HL-60/S4 (cell line): Measurements from ENCODE around the gene LRRC56.

Experiments
- in situ Hi-C: fragments of 300-500 bp; cut with MboI; formaldehyde crosslinking; loops from 2 replicates; pipeline ENCODE4 v1.14.3; 2022; ENCODE audit warnings: low sequenced_read_pairs

Gene LRRC56

DNA sequence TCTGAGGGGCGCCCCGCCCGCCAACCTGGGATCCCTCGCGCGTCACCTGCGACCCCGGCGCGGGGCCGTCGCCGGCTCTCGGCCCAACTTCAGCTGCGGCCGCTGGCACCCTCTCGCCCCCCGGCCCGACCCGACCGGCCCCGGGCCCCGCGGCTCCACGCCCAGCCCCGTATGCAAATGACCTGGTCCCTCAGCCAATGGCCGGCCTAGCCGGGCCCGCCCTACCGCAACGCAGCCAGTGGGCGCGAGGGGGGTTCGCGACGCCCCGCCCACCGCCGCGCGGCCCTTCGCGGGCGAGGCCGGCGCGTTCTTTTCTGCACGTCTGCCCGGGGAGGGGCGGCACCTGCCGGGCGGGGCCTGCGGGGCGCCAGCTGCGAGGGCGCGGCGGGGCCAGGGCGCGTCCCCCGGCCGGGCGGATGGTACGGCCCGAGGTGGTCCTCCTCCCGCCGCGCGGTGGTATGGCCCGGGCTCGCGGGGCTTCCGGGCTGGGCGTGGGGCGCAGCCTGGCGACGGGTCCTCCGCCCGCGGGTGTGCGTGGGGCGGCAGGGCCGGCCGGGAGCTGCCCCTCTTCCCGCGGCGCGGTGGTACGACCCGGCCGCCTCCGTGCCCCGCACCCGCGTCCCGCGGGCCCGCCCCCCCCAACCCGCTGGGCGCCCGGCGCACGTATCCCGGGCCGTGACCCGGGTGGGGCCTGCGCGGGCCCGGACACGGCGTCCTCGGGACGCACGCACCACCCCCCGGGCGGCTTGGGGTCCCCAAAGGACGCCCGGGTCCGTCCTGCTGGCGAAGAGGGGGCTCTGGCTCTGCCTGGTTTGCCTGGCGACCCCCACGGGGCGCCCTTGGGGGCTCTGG is 31.2 kb downstream of the LRRC56 start:
- in situ Hi-C loops: loop anchor here (25.0 kb wide), 1 partner anchor 144 kb away; the partner anchor contains the start of gene EPS8L2

- in situ Hi-C loops: loop anchor here (25.0 kb wide), 1 partner anchor 143 kb away; the partner anchor contains the start of gene EPS8L2
Observed at GRCh38 chr11:569158-569885, 32.0 kb downstream of the LRRC56 start.

DNA sequence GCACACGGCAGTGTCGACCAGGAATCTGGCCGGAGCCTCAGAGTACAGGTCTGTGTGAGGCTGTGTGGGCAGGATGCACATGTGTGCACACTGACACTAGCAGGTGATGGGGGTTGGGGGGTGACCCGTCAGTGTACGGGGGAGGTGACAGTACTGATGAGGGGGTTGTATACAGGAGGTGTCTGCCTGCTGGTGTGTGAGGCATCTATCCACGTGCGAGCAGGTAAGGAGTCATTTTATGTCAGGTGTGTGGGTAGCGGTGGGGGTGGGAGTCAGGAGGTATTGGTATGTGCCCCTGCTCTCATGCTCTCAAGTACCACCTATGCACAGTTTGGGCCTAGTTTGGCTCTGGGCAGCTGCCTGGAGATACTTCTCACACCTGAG is 34.5 kb downstream of the LRRC56 start:
- in situ Hi-C loops: loop anchor here (25.0 kb wide), 1 partner anchor 141 kb away; the partner anchor contains the start of gene EPS8L2

GRCh38 chr11:573146-573759 is 35.9 kb downstream of the LRRC56 start:
- in situ Hi-C loops: loop anchor here (25.0 kb wide), 1 partner anchor 139 kb away; the partner anchor contains the start of gene EPS8L2

DNA sequence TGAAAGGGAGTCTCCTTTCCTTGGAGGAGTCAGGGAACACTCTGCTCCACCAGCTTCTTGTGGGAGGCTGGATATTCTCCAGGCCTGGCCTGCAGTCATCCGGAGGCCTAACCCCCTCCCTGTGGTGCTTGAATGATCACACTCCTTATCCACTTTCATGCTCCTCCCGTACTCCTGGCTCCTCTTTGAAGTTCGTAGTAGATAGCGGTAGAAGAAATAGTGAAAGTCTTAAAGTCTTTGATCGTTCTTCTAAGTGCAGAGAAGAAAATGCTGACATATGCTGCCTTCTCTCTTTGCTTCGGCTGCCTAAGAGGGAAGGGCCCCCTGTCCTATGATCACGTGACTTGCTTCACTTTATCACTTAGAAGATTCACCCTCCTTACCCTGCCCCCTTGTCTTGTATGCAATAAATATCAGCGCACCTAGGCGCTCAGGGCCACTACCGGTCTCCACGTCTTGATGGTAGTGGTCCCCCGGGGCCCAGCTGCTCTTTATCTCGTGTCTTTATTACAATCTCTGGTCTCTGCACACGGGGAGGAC is 36.8 kb downstream of the LRRC56 start:
- in situ Hi-C loops: loop anchor here (25.0 kb wide), 1 partner anchor 138 kb away; the partner anchor contains the start of gene EPS8L2

- in situ Hi-C loops: loop anchor here (25.0 kb wide), 1 partner anchor 138 kb away; the partner anchor contains the start of gene EPS8L2
Observed at GRCh38 chr11:574632-575312, 37.4 kb downstream of the LRRC56 start.

GRCh38 chr11:575313-575995 is 38.1 kb downstream of the LRRC56 start:
- in situ Hi-C loops: no loop called here

DNA sequence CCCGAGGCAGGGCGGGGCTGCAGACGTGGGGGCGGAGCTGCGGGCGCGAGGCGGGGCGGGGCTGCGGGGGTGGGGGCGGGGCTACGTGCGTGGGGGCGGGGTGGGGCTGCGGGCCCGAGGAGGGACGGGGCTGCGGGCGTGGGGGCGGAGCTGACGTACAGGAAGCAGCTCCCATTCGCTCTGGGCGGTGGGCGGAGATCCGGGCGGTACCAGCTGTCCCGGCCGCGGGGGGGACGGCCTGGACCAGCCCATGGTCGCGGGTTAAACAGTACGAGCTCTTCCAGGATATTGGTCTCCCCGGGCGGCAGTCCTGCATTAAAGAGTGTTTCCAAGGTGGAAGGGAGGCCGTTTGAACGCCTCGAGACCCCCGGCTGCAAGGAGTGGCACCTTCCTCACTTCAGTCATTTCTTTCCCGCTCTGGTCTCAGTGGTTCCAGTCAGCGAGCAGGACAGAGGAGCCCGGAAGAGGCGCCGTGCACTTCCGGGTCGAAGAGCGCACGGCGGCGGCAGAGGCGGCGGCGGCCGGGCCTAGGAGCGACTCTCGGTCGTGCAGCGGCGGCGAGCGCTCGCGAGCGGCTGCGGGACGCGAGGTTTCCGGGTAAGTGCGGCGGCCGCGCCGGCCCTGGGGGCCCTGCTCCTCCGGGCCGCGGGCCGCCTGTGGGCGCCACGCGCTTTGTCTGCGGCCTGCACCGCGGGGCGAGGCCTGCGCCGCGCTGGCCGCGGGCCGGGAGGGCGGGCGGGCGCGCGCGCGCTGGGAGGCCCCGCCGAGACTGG is 38.9 kb downstream of the LRRC56 start, which contains the start of gene PHRF1:
Gene PHRF1, plus strand, starts transcription at position 475 of the 773 bp plus-strand sequence. CDS start 5,043 bp downstream, outside the sequence.
- in situ Hi-C loops: no loop called here

GRCh38 chr11:576811-577610 is 39.7 kb downstream of the LRRC56 start:
- in situ Hi-C loops: no loop called here

- in situ Hi-C loops: no loop called here
Observed at GRCh38 chr11:577611-577894, 40.2 kb downstream of the LRRC56 start.

DNA sequence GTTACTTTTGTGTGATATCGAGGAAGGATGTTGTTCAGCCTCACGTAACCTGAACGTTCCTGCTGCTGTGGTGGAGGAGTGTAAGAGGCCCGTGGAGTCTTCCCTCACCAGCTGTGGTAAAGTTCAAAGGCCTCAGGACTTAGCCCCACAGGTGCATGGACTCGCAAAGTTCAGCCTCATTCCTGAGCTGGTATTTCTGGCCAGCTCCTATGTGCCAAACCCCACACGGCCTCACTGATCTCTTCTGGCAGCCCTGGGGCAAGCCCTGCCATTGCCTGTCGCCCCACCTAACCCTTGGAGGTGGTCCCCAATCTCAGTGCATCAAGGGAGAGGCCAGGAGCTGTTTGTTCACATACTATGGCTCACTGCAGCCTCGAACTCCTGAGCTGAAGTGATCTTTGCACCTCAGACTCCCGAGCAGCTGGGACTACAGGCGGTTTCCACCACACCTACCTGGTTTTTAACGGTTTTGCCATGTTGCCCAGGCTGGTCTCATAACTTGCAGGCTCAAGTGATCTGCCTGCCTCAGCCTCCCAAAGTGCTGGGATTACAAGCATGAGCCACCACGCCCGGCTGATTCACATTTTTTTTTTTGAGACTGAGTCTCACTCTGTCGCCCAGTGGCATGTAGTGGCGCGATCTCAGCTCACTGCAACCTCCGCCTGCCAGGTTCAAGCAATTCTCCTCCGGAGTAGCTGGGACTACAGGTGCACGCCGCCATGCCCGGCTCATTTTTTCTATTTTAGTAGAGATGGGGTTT is 41.1 kb downstream of the LRRC56 start:
- in situ Hi-C loops: no loop called here

- in situ Hi-C loops: no loop called here
Observed at GRCh38 chr11:579830-580601, 42.7 kb downstream of the LRRC56 start.

DNA sequence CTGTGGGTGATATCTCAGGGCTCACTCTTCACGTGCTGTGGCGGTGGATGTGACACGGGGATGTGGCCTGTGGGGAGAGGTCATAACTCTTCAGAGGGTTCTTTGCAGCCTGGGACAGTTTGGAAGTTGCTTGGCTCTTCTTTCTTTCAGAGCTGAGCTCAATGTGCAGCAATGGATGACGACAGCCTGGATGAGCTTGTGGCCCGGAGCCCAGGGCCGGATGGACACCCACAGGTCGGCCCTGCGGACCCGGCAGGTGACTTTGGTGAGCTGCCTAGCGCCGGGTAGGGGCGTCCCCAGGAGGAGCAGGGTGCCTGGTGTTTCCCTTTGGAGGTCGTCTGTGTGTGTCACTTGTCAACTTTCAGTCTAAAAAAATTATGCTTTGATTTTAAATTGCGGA is 44.0 kb downstream of the LRRC56 start:
- in situ Hi-C loops: no loop called here

DNA sequence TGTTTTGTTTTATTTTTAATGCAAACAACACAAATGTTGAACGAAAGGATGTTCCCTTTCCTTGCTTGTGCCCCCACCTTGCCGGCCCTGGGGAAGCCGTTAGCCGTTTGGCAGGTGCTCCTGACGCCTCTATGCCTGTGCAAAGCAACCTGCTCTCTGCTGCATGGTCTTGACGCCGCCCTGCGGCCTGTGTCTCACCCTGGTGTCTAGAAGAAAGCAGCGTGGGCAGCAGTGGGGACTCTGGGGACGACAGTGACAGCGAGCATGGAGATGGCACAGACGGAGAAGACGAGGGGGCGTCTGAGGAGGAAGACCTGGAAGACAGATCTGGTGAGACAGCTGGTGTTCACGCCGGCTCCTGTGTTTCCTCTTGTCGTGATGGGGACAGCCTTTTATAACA is 44.4 kb downstream of the LRRC56 start:
- in situ Hi-C loops: no loop called here

- in situ Hi-C loops: no loop called here
Observed at GRCh38 chr11:584287-584686, 47.0 kb downstream of the LRRC56 start.

DNA sequence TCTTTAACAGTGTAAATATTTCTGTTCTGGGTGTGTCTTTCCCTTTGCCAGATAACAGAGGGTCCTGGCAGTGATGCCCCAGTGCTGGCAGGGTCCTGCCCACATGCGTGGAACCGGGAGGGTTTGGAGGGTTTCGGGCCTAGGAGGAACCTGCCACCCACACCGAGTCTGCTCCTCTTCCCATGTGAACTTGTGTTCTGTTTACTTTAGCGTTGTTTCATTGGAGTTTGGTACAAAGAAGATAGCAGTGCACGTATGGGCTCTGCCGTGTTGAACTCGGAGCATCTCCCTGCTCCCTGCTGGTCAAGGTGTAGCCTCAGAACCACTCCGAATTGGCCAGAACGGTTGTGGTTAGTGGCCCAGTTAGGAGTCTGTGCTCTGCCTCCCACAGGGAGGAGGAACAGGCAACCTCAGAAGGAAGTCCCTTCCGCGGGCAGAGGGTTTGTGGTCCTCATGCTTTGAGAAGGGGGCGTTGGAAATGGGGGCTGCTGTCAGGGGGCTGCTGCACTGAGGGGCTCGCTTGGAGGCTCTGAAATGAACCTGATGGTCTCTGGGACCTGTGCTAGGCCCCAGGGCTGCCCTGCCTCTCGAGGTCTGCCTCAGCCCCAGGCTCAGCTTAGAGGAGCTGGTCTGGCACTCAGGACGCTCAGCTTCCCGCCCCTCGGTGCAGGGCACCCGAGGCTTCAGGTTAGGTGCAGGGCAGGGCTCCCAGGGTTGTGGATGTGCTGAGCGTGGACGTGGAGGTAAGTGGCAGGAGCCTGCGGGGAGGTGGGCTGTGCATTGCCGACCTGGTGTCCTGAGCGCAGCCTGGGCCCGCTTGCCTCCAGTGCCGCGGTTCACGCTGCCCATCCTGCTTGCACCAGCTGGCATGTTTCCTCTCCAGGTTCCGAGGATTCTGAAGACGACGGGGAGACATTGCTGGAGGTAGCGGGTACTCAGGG is 49.3 kb downstream of the LRRC56 start:
- in situ Hi-C loops: no loop called here
